HEK293T (cell line): Measurements from ENCODE around the gene GIGYF1.
A peak's percentile ranks its signal among the peaks of the same experiment; 100 is the strongest.

ENCODE experiments used
- CTCF ChIA-PET: fragments of 350-600 bp; formaldehyde crosslinking; extraction: SDS; loops from one replicate; lab custom pipeline; 2021; ENCODE audit warnings: antibody characterized with exemption, inconsistent platforms; lab: Yijun Ruan, JAX
- POLR2A ChIA-PET: fragments of 350-600 bp; formaldehyde crosslinking; extraction: SDS; loops from one replicate; lab custom pipeline; 2020; ENCODE audit warnings: antibody characterized with exemption, inconsistent platforms; lab: Yijun Ruan, JAX
- DNase-seq: peaks from one replicate; pipeline ENCODE4 v3.0.0; 2012; ENCODE audit warnings: mixed read lengths; ENCODE audit errors: extremely low spot score
- ARNT ChIP-seq: fragments of 450-650 bp; IDR thresholded peaks from 2 replicates; pipeline ENCODE4 v1.6.1; 2017; ENCODE audit warnings: mild to moderate bottlenecking
- BHLHE40 ChIP-seq: fragments of 450-650 bp; IDR thresholded peaks from 2 replicates; pipeline ENCODE4 v1.6.1; 2016; ENCODE audit warnings: mild to moderate bottlenecking, moderate library complexity, borderline replicate concordance
- CTBP1 ChIP-seq: fragments of 450-650 bp; IDR thresholded peaks from 2 replicates; pipeline ENCODE4 v1.6.1; 2016; ENCODE audit warnings: borderline replicate concordance
- ELF4 ChIP-seq: fragments of 450-650 bp; IDR thresholded peaks from 2 replicates; pipeline ENCODE4 v1.6.1; 2017; ENCODE audit warnings: antibody characterized with exemption
- FOXA1 ChIP-seq: fragments of 450-650 bp; IDR thresholded peaks from 2 replicates; pipeline ENCODE4 v1.6.1; 2016; ENCODE audit warnings: mild to moderate bottlenecking
- FOXK2 ChIP-seq: fragments of 450-650 bp; IDR thresholded peaks from 2 replicates; pipeline ENCODE4 v1.6.1; 2016; ENCODE audit warnings: mild to moderate bottlenecking
- FOXM1 ChIP-seq: fragments of 450-650 bp; IDR thresholded peaks from 2 replicates; pipeline ENCODE4 v1.6.1; 2017; ENCODE audit warnings: mild to moderate bottlenecking, borderline replicate concordance
- HDGF ChIP-seq: fragments of 450-650 bp; IDR thresholded peaks from 2 replicates; pipeline ENCODE4 v1.6.1; 2017; ENCODE audit warnings: antibody characterized with exemption, borderline replicate concordance
- L3MBTL2 ChIP-seq: fragments of 450-650 bp; conservative IDR thresholded peaks from 2 replicates; pipeline ENCODE4 v1.6.1; 2016; ENCODE audit warnings: mild to moderate bottlenecking
- LEF1 ChIP-seq: fragments of 450-650 bp; IDR thresholded peaks from 2 replicates; pipeline ENCODE4 v1.6.1; 2017; ENCODE audit warnings: mild to moderate bottlenecking, borderline replicate concordance
- NFRKB ChIP-seq: fragments of 450-650 bp; IDR thresholded peaks from 2 replicates; pipeline ENCODE4 v1.6.1; 2016; ENCODE audit warnings: mild to moderate bottlenecking, moderate library complexity
- SP1 ChIP-seq: fragments of 450-650 bp; IDR thresholded peaks from 2 replicates; pipeline ENCODE4 v1.6.1; 2017
- SUZ12 ChIP-seq: fragments of 450-650 bp; IDR thresholded peaks from 2 replicates; pipeline ENCODE4 v1.6.1; 2016; ENCODE audit warnings: mild to moderate bottlenecking
- TARDBP ChIP-seq: fragments of 450-650 bp; IDR thresholded peaks from 2 replicates; pipeline ENCODE4 v1.6.1; 2016
- ZNF384 ChIP-seq: fragments of 450-650 bp; IDR thresholded peaks from 2 replicates; pipeline ENCODE4 v1.6.1; 2016
- TF ChIP-seq, protein P1 (sequence below): fragments of 450-650 bp; IDR thresholded peaks from 2 replicates; pipeline ENCODE4 v1.6.1; 2016

The GIGYF1 gene

DNA sequence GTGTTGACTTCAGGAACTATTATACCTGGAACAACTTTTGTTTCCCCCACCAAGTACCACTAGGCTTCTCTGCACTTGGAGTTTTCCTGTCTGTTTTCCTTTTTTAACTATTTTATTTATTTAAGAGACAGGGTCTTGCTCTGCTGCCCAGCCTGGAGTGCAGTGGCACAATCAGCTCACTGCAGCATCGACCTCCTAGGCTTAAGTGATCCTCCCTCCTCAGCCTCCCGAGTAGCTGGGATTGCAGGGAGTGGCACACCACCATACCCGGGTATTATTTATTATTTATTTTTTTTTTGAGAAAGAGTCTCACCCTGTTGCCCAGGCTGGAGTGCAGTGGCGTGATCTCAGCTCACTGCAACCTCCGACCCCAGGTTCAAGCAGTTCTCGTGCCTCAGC, 2.1 kb upstream of the GIGYF1 start:
- ChIA-PET CTCF (interaction anchor here (2.5 kb wide), 1 partner anchor 9 kb away, joined by 17 read pairs; the partner anchor contains the start of gene POP7), POLR2A (interaction anchor here (1.2 to 6.5 kb wide), 2 partner anchors 9 to 156 kb away, joined by 3 to 61 read pairs; partner anchors contain the start of genes POP7 and SLC12A9)
- no peak for DNase-seq
- TF ChIP-seq HDGF = no peak

GRCh38 chr7:100693312-100694097, 545 bp downstream of the GIGYF1 start:
- POLR2A ChIA-PET = interaction anchor here (0.6 to 6.5 kb wide), 8 partner anchors 8 to 159 kb away, joined by 3 to 61 read pairs (median 4); partner anchors contain the start of genes FBXO24, MOSPD3, POP7 and SLC12A9
- CTCF ChIA-PET = interaction anchor here (0.5 to 2.1 kb wide), 8 partner anchors 12 to 134 kb away, joined by 3 to 14 read pairs (median 4); partner anchors contain the start of genes MOSPD3 and POP7
- TF ChIP-seq ELF4 (no peak), FOXA1 (no peak), FOXK2 (no peak), NFRKB (no peak), TARDBP (no peak), ARNT (no peak), CTBP1 (no peak), SUZ12 (no peak), HDGF (no peak), BHLHE40 (no peak), L3MBTL2 (no peak), ZNF384 (no peak), SP1 (no peak), FOXM1 (no peak), LEF1 (no peak)
- TF ChIP-seq, protein P1, sequence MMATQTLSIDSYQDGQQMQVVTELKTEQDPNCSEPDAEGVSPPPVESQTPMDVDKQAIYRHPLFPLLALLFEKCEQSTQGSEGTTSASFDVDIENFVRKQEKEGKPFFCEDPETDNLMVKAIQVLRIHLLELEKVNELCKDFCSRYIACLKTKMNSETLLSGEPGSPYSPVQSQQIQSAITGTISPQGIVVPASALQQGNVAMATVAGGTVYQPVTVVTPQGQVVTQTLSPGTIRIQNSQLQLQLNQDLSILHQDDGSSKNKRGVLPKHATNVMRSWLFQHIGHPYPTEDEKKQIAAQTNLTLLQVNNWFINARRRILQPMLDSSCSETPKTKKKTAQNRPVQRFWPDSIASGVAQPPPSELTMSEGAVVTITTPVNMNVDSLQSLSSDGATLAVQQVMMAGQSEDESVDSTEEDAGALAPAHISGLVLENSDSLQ = no peak
- DNase-seq = peak; percentile 42

GRCh38 chr7:100692578-100692961, 1.5 kb downstream of the GIGYF1 start:
- no peak for DNase-seq
- POLR2A ChIA-PET = interaction anchor here (0.9 to 6.5 kb wide), 7 partner anchors 9 to 263 kb away, joined by 3 to 61 read pairs (median 5); partner anchors contain the start of genes FBXO24, MOSPD3 and POP7

DNA sequence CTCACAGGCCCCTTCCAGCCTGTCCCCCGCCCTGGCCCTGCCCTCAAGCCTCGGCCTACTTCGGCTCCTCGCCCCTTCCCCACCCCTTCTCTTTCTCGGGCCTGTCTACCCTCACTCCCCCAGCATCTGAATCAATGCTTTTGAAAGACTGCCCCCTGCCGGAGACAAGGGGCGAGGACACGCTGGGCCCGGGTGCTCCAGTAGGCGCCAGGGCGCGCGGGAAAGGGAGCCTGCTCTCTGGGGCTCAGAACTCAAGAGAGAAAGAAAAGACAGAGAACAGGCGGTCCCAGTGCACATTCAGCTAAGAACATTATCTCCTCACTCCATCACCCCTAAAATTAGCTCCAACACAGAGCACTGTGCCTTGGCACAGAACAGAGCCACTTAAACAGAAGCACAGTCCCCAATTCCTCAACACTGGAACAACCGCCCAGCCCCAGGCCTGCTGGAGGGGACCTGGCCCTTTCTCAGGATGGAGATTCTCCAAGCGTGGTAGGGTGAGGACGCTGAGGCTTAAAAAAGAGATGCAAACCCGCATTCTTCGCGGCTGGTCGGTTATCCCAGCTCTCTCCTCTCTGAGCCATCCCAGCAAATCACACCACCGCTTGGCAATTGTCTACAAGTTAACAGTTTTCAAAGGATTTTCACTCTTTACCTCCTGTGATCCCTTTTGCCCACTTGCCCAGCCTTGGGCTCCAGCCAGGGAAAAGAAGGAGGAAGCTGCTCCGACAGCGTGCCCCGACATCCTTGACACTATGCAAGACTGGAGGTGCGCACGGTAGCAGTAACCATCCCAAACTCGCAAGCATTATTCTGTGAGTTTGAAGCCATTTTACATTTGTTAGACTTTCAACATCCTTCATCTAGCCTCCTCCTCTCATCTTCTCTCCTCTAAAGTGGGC, 2.1 kb downstream of the GIGYF1 start:
- TF ChIP-seq NFRKB (no peak), TARDBP (no peak), FOXM1 (no peak), FOXA1 (no peak), ARNT (no peak), FOXK2 (no peak), SUZ12 (no peak), L3MBTL2 (no peak), BHLHE40 (no peak)
- peak; percentile 83 for DNase-seq
- POLR2A ChIA-PET = interaction anchor here (1.0 to 6.5 kb wide), 6 partner anchors 8 to 263 kb away, joined by 3 to 61 read pairs (median 4); partner anchors contain the start of genes FBXO24, LRCH4 and POP7
- CTCF ChIA-PET = interaction anchor here (0.7 to 2.1 kb wide), 11 partner anchors 11 to 102 kb away, joined by 3 to 14 read pairs (median 4); partner anchors contain the start of genes MOSPD3 and POP7

More at GRCh38 chr7:100692578-100692961, 1.5 kb downstream of the GIGYF1 start:
- TF ChIP-seq FOXA1 (no peak), TARDBP (no peak), FOXM1 (no peak), CTBP1 (no peak), ARNT (no peak), ZNF384 (no peak), LEF1 (no peak), FOXK2 (no peak), HDGF (no peak), BHLHE40 (no peak), ELF4 (no peak), NFRKB (no peak), SUZ12 (no peak), SP1 (no peak)
- TF ChIP-seq, protein P1 = no peak
- CTCF ChIA-PET = interaction anchor here (0.6 to 2.1 kb wide), 8 partner anchors 12 to 134 kb away, joined by 3 to 14 read pairs (median 4); partner anchors contain the start of genes MOSPD3 and POP7

DNA sequence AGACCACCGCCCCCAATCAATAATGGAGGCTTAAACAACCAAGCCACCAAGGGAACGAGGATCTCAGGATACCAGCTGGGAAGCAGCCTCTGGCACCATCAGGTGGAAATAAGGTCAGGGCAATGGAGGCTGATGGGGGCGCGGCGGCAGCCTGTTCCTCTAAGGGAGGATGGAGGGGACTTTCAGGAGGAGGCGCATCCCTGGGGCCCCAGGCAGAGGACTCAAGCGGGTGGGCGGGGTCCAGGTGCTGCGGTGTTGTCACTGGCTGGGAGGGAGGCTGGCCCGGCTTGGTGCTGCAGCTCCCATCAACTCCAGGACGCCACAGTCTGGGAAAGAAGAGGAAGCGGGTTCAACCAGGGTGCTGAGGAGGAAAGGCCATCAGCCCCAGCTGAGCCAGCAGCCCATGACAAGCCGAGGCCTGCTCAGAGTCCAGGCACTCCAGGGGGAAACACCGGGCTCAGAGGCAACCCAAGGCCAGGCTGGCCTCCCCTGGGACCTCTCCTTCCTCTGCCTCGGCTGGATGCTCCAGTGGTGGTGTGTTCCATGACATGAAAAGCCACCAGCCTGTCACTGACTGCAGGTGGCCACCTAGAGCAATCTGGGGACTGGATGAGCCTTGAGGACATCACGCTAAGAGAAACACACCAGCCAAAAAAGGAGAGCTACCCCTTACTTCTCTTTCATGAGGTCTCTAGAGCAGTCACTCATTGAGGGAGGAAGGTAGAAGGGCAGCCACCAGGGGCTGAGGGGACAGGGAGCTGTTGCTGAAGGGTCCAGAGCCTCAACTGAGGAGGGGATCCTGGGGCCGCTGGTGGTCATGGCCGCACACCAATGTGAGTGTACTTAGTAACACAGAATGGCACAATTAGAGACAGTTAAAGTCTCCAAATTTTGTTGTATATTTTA, 4.6 kb downstream of the GIGYF1 start:
- ChIA-PET POLR2A (interaction anchor here (1.7 kb wide), 1 partner anchor 104 kb away, joined by 4 read pairs; the partner anchor contains the start of genes FBXO24 and LRCH4), CTCF (interaction anchor here (0.6 kb wide), 2 partner anchors 179 to 186 kb away, joined by 3 to 4 read pairs; partner anchors contain the start of gene SRRT)
- DNase-seq = no peak
- no peak for TF ChIP-seq BHLHE40
- TF ChIP-seq HDGF = no peak
- no peak for TF ChIP-seq SUZ12
- TF ChIP-seq TARDBP = no peak
- no peak for TF ChIP-seq LEF1
